Measurements from ENCODE around the gene CLEC2A. TPM values are rescaled to one million over a fixed set of nuclear protein-coding genes. Genes with fewer than 3 reads are reported as not detected.

The CLEC2A gene
- total and polyA plus RNA-seq, 9 of the 15 experiments (the other 6 are each of a cell fraction or from before 2014, with no cell fraction given), result not detected

GRCh38 chr12:9872162-9872561 lies 60.0 kb downstream of the CLEC2A start:
- H3K27me3 ChIP-seq (ENCODE audit: control insufficient read depth in 2 of 2, insufficient read depth in 2 of 2, low read length in 2 of 2), result no peaks in the 10 kb centered on the region
- H3K27ac ChIP-seq (ENCODE audit: extremely low read depth, low read depth, low read length), result no peak overlapping the region
- no peak for ATAC-seq
- DNase-seq (ENCODE audit: extremely low read depth in 1 of 4, low spot score in 3 of 4), result no peak
- no peak overlapping the region for H3K9ac ChIP-seq (ENCODE audit: insufficient read depth in 1 of 2, low read depth in 2 of 2, low read length in 2 of 2)
- ChIA-PET POLR2A (interaction anchor here (1.1 kb wide), 1 partner anchor 32 kb away, joined by 3 read pairs; no protein-coding TSS in a partner anchor), CTCF (ENCODE audit: low intra/inter-chr PET ratio) (no interaction called here)
- intact Hi-C loops (cut with micrococcal nuclease), result no loop called here
- H3K9me1 ChIP-seq (ENCODE audit: control insufficient read depth, insufficient read depth, low read length), result no peaks in the 10 kb centered on the region
- 0 out of 2 replicates have a peak overlapping the region, but pooled peaks have one; percentile 27 for H2AFZ ChIP-seq (ENCODE audit: low read depth, low read length)
- no peaks in the 10 kb centered on the region for H3K4me1 ChIP-seq (replicated peaks in 1 of 2; ENCODE audit: control insufficient read depth in 2 of 2, insufficient read depth in 2 of 2, low read length in 2 of 2)
- no TSS peak for BruUV-seq (replicated peaks)
- H3K36me3 ChIP-seq (ENCODE audit: control insufficient read depth, insufficient read depth, low read length), result no peaks in the 10 kb centered on the region
- no peaks in the 10 kb centered on the region for H3K9me3 ChIP-seq (replicated peaks; ENCODE audit: control insufficient read depth, insufficient read depth, low read depth, low read length)
- H3K4me2 ChIP-seq (ENCODE audit: insufficient read depth, low read length), result no peak overlapping the region
- no peaks in the 10 kb centered on the region for H4K20me1 ChIP-seq (replicated peaks; ENCODE audit: control insufficient read depth, insufficient read depth, low read length)
- no peak for FAIRE-seq
- TF ChIP-seq SREBF1 (IDR thresholded peaks at IDR 0.05; ENCODE audit: borderline replicate concordance, low read depth, low read length), result no peak
- H3K79me2 ChIP-seq (ENCODE audit: control insufficient read depth, insufficient read depth, low read length), result no peaks in the 10 kb centered on the region
- WGBS (ENCODE audit: insufficient coverage, low coverage, missing lambda C conversion rate), result 77% methylated on average over 2 of the region's 3 CpGs
- H3K4me3 ChIP-seq, result no peak overlapping the region
- in situ Hi-C loops (cut with MboI), result no loop called here

- CTCF ChIA-PET (ENCODE audit: low intra/inter-chr PET ratio), result no interaction called here
- WGBS (ENCODE audit: insufficient coverage, low coverage, missing lambda C conversion rate), result 16% methylated on average over 2 of the region's 2 CpGs
- no peak for FAIRE-seq
Measured at GRCh38 chr12:9870286-9870866, 61.8 kb downstream of the CLEC2A start.

More at GRCh38 chr12:9870286-9870866, 61.8 kb downstream of the CLEC2A start:
- TF ChIP-seq MAFG (tag; conservative IDR thresholded peaks at IDR 0.05) (peak; percentile 43; the same call in 1 of the 2 replicates), C11orf30 (IDR thresholded peaks at IDR 0.05; ENCODE audit: low read depth) (peak; percentile 21; the same call in 1 of the 2 replicates), ZNF316 (IDR thresholded peaks at IDR 0.05) (peak; percentile 73)
- TF ChIP-seq, protein P1, sequence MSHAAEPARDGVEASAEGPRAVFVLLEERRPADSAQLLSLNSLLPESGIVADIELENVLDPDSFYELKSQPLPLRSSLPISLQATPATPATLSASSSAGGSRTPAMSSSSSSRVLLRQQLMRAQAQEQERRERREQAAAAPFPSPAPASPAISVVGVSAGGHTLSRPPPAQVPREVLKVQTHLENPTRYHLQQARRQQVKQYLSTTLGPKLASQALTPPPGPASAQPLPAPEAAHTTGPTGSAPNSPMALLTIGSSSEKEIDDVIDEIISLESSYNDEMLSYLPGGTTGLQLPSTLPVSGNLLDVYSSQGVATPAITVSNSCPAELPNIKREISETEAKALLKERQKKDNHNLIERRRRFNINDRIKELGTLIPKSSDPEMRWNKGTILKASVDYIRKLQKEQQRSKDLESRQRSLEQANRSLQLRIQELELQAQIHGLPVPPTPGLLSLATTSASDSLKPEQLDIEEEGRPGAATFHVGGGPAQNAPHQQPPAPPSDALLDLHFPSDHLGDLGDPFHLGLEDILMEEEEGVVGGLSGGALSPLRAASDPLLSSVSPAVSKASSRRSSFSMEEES (CRISPR knock-in tag; IDR thresholded peaks at IDR 0.05), result no peak
- BruUV-seq (replicated peaks), result no TSS peak
- Histone ChIP-seq H4K20me1 (replicated peaks; ENCODE audit: control insufficient read depth, insufficient read depth, low read length) (no peaks in the 10 kb centered on the region), H3K4me1 (replicated peaks in 1 of 2; ENCODE audit: control insufficient read depth in 2 of 2, insufficient read depth in 2 of 2, low read length in 2 of 2) (no peaks in the 10 kb centered on the region; a peak in 1 of 5 replicates), H3K27ac (ENCODE audit: extremely low read depth, low read depth, low read length) (no peak overlapping the region), H2AFZ (ENCODE audit: low read depth, low read length) (peak overlapping the region; percentile 14; the same call in 1 of the 2 replicates), H3K9me3 (replicated peaks; ENCODE audit: control insufficient read depth, insufficient read depth, low read depth, low read length) (no peaks in the 10 kb centered on the region), H3K4me3 (no peak overlapping the region), H3K4me2 (ENCODE audit: insufficient read depth, low read length) (no peak overlapping the region), H3K27me3 (ENCODE audit: control insufficient read depth in 2 of 2, insufficient read depth in 2 of 2, low read length in 2 of 2) (no peaks in the 10 kb centered on the region), H3K79me2 (ENCODE audit: control insufficient read depth, insufficient read depth, low read length) (no peaks in the 10 kb centered on the region), H3K9me1 (ENCODE audit: control insufficient read depth, insufficient read depth, low read length) (no peaks in the 10 kb centered on the region), H3K9ac (ENCODE audit: insufficient read depth in 1 of 2, low read depth in 2 of 2, low read length in 2 of 2) (no peak overlapping the region), H3K36me3 (ENCODE audit: control insufficient read depth, insufficient read depth, low read length) (no peaks in the 10 kb centered on the region)
- ATAC-seq (no peak), DNase-seq (ENCODE audit: extremely low read depth in 1 of 4, low spot score in 3 of 4) (no peak)
- POLR2A ChIA-PET, result no interaction called here
- intact Hi-C loops (cut with micrococcal nuclease), result no loop called here
- in situ Hi-C loops (cut with MboI), result no loop called here
